ENCODE measurements around the gene B3GALT4. TPM values are rescaled to one million over a fixed set of nuclear protein-coding genes. Genes with fewer than 3 reads are reported as not detected.

The B3GALT4 gene
- total and polyA plus RNA-seq, 2 of the 13 experiments (the other 11 are each of a cell fraction or from before 2014, with no cell fraction given) = 0.04 to 0.27 TPM

GRCh38 chr6:33277663-33278391, 904 bp downstream of the B3GALT4 start (continued):
- TF ChIP-seq ZSCAN5A (CRISPR knock-in tag; IDR thresholded peaks at IDR 0.05; ENCODE audit: borderline replicate concordance) (no peak), NCOA2 (CRISPR knock-in tag; IDR thresholded peaks at IDR 0.05) (no peak), ZBTB46 (CRISPR knock-in tag; IDR thresholded peaks at IDR 0.05; ENCODE audit: borderline replicate concordance) (no peak), JUN (CRISPR knock-in tag; IDR thresholded peaks at IDR 0.05) (no peak), ZNF674 (CRISPR knock-in tag; IDR thresholded peaks at IDR 0.05; ENCODE audit: low read depth) (no peak), FOXO1 (CRISPR knock-in tag; IDR thresholded peaks at IDR 0.05) (no peak), PHF8 (CRISPR knock-in tag; IDR thresholded peaks at IDR 0.05) (no peak), TAF15 (IDR thresholded peaks at IDR 0.05; ENCODE audit: low read depth, low read length, poor library complexity, severe bottlenecking) (no peak), ZNF232 (CRISPR knock-in tag; IDR thresholded peaks at IDR 0.05; ENCODE audit: borderline replicate concordance) (no peak), ZNF136 (CRISPR knock-in tag; IDR thresholded peaks at IDR 0.05; ENCODE audit: low read depth) (no peak), TIGD3 (CRISPR knock-in tag; IDR thresholded peaks at IDR 0.05; ENCODE audit: borderline replicate concordance) (no peak), SRY (CRISPR knock-in tag; IDR thresholded peaks at IDR 0.05) (no peak), MEIS2 (CRISPR knock-in tag; IDR thresholded peaks at IDR 0.05) (no peak), ATF5 (CRISPR knock-in tag; IDR thresholded peaks at IDR 0.05; ENCODE audit: low read depth) (no peak), USF2 (IDR thresholded peaks at IDR 0.05; ENCODE audit: low read depth, low read length) (no peak), USF2 (CRISPR knock-in tag; IDR thresholded peaks at IDR 0.05; ENCODE audit: borderline replicate concordance) (no peak), NFKB2 (CRISPR knock-in tag; IDR thresholded peaks at IDR 0.05; ENCODE audit: borderline replicate concordance) (no peak), IRF2 (CRISPR knock-in tag; IDR thresholded peaks at IDR 0.05) (no peak), HINFP (CRISPR knock-in tag; IDR thresholded peaks at IDR 0.05; ENCODE audit: low read depth) (no peak), SP4 (CRISPR knock-in tag; IDR thresholded peaks at IDR 0.05) (no peak)
